OCI-LY7 (cell line): ENCODE results near the gene ZYG11B. TPM values are rescaled to one million over a fixed set of nuclear protein-coding genes. Genes with fewer than 3 reads are reported as not detected.
"Not testable (repeated sequence)": the region's sequence is repeated elsewhere in the genome, so short reads cannot be mapped to it uniquely, and the experiment has no call there.

Experiments
- BruUV-seq: library from RNA; stranded (reverse); fragments of 400-500 nt; replicated peaks from 2 replicates; lab custom pipeline; 2021; lab: Mats Ljungman, UMichigan
- CTCF ChIA-PET: fragments of 300-600 bp; sonication (Branson Sonifier 250); formaldehyde crosslinking; loops from one replicate; lab custom pipeline; 2022; ENCODE audit warnings: antibody characterized with exemption; ENCODE audit not compliant: unreplicated experiment; lab: Charles Lee
- POLR2A ChIA-PET: fragments of 300-600 bp; sonication (Branson Sonifier 250); formaldehyde crosslinking; loops from one replicate; lab custom pipeline; 2022; ENCODE audit warnings: antibody characterized with exemption; lab: Charles Lee
- DNase-seq: peaks from one replicate; pipeline ENCODE4 v3.0.0-alpha.2; 2015; ENCODE audit warnings: low spot score
- H2AFZ ChIP-seq: fragments of 200-600 bp; sonication (generic), shearing (Covaris generic); 2 replicates; pipeline ENCODE4 v1.6.1; 2014; ENCODE audit warnings: mild to moderate bottlenecking, antibody characterized with exemption, low read length, moderate library complexity
- H3K27ac ChIP-seq: fragments of 200-600 bp; sonication (generic); 2 replicates; pipeline ENCODE4 v1.5.1; 2014; ENCODE audit warnings: mixed run types, low read depth, mild to moderate bottlenecking, moderate library complexity, low read length, inconsistent platforms; ENCODE audit not compliant: poor library complexity, severe bottlenecking
- H3K36me3 ChIP-seq: fragments of 200-600 bp; sonication (generic); 2 replicates; pipeline ENCODE4 v1.6.1; 2014; ENCODE audit warnings: mild to moderate bottlenecking, antibody characterized with exemption, low read length, moderate library complexity, mixed read lengths; ENCODE audit not compliant: insufficient read depth
- H3K4me1 ChIP-seq: fragments of 200-600 bp; sonication (generic); 2 replicates; pipeline ENCODE4 v1.5.1; 2014; ENCODE audit warnings: mild to moderate bottlenecking, low read length; ENCODE audit not compliant: insufficient read depth, poor library complexity, severe bottlenecking
- H3K4me2 ChIP-seq: fragments of 200-600 bp; sonication (generic); 2 replicates; pipeline ENCODE4 v1.6.1; 2014; ENCODE audit warnings: mild to moderate bottlenecking, low read length
- H3K4me3 ChIP-seq: fragments of 200-600 bp; sonication (generic); 2 replicates; pipeline ENCODE4 v1.5.1; 2014; ENCODE audit warnings: mild to moderate bottlenecking, low read depth, low read length; ENCODE audit not compliant: poor library complexity, severe bottlenecking
- H3K79me2 ChIP-seq: fragments of 200-600 bp; sonication (generic); 2 replicates; pipeline ENCODE4 v1.6.1; 2016; ENCODE audit warnings: low read depth, mild to moderate bottlenecking, low read length, moderate library complexity, mixed read lengths; ENCODE audit not compliant: insufficient read depth
- H3K9me2 ChIP-seq: fragments of 200-600 bp; sonication (generic); 2 replicates; pipeline ENCODE4 v1.6.1; 2016; ENCODE audit warnings: mild to moderate bottlenecking, low read length, mixed read lengths; ENCODE audit not compliant: insufficient read depth
- H3K9me3 ChIP-seq: fragments of 200-600 bp; sonication (generic); 2 replicates; pipeline ENCODE4 v1.6.1; 2014; ENCODE audit warnings: mild to moderate bottlenecking, mixed run types, low read length, mixed read lengths
- H4K20me1 ChIP-seq: fragments of 200-600 bp; sonication (generic); 2 replicates; pipeline ENCODE4 v1.6.1; 2014; ENCODE audit warnings: mild to moderate bottlenecking, antibody characterized with exemption, low read length, moderate library complexity, mixed read lengths; ENCODE audit not compliant: insufficient read depth
- CTCF ChIP-seq: fragments of 200-600 bp; sonication (generic); conservative IDR thresholded peaks from 2 replicates; pipeline ENCODE4 v1.5.1; 2014; ENCODE audit warnings: mild to moderate bottlenecking, antibody characterized with exemption, low read length, moderate library complexity, mixed read lengths
- EZH2phosphoT487 ChIP-seq: fragments of 200-600 bp; sonication (generic); IDR thresholded peaks from 2 replicates; pipeline ENCODE4 v1.6.1; 2018; ENCODE audit warnings: low read depth, borderline replicate concordance, mild to moderate bottlenecking, mixed run types, antibody characterized with exemption, low read length, moderate library complexity, mixed read lengths
- intact Hi-C: fragments of 100-400 bp; cut with micrococcal nuclease; formaldehyde crosslinking; loops from one replicate; pipeline ENCODE4 v1.10.0; 2022; ENCODE audit not compliant: unreplicated experiment
- total RNA-seq, 2 experiments: library from RNA; depleted of rRNA in 1 of 2; stranded (reverse); fragments of >200 nt in 1 of 2; shearing (Covaris generic) in 1 of 2; gene quantifications; 2 replicates each; pipeline ENCODE4 v1.2.3, GENCODE V29; 2014 to 2022

The ZYG11B gene
- total RNA-seq, 2 experiments from 2014 or later = 11.2 to 15.9 TPM

DNA sequence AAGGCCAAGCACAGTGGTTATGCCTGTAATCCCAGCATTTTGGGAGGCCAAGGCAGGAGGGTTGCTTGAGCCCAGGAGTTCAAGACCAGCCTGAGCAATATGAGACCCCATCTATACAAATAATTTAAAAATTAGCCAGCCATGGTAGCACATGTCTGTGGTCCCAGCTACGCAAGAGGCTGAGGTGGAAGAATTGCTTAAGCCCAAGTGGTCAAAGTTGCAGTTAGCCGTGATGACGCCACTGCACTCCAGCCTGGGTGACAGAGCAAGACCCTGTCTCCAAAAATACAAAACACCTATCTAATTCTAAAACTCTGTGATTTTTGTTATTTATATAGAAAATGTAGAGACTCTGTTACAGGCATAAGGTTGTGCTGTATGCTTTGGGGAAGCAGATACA lies 72.1 kb downstream of the ZYG11B start:
- no peaks in the 10 kb centered on the region for H3K4me1 ChIP-seq
- TF ChIP-seq CTCF = no peak
- TF ChIP-seq EZH2phosphoT487 = no peak
- no peak overlapping the region for H3K4me3 ChIP-seq
- intact Hi-C loops = no loop called here
- CTCF ChIA-PET = no interaction called here
- peaks cover 7% of the 10 kb centered on the region; the same call in 1 of the 2 replicates for H3K36me3 ChIP-seq
- H3K9me2 ChIP-seq = no peaks in the 10 kb centered on the region
- H3K9me3 ChIP-seq = no peaks in the 10 kb centered on the region
- no peak for DNase-seq
- H3K27ac ChIP-seq = no peak overlapping the region
- no peak overlapping the region for H3K4me2 ChIP-seq
- H3K79me2 ChIP-seq = no peaks in the 10 kb centered on the region
- BruUV-seq = no TSS peak
- POLR2A ChIA-PET = interaction anchor here (0.6 kb wide), 1 partner anchor 20 kb away, joined by 4 read pairs; no protein-coding TSS in a partner anchor
- no peaks in the 10 kb centered on the region for H4K20me1 ChIP-seq
- no peak overlapping the region for H2AFZ ChIP-seq

DNA sequence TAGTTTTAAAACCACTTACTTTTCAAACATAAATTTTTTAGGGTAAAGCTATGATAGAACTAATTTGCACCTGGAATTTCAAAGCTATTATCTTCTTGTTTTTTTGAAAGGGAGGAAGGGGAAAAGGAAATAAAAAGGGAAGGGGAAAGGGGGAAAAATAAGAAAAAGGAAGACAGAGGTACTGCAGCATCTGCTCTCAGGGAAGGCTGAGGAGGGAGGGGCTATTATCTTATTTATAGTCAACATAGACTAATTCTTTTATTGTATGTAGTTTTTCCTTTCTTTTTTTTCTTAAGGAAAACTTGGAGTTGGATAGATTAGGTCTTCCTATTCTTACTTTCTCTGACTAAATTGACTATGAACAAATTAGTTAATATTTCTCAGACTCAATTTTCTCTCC lies 74.8 kb downstream of the ZYG11B start:
- peaks cover 13% of the 10 kb centered on the region; the same call in 1 of the 2 replicates for H3K36me3 ChIP-seq
- H3K9me2 ChIP-seq = no peaks in the 10 kb centered on the region
- TF ChIP-seq CTCF (no peak), EZH2phosphoT487 (no peak)
- no peaks in the 10 kb centered on the region for H3K4me1 ChIP-seq
- no peak overlapping the region for H3K4me2 ChIP-seq
- ChIA-PET CTCF (no interaction called here), POLR2A (interaction anchor here (0.6 to 1.5 kb wide), 6 partner anchors 11 to 463 kb away, joined by 3 to 6 read pairs (median 5); no protein-coding TSS in a partner anchor)
- H3K27ac ChIP-seq = no peak overlapping the region
- no TSS peak for BruUV-seq
- no peaks in the 10 kb centered on the region for H3K79me2 ChIP-seq
- no peaks in the 10 kb centered on the region for H3K9me3 ChIP-seq
- no peak for DNase-seq
- intact Hi-C loops = no loop called here
- H4K20me1 ChIP-seq = no peaks in the 10 kb centered on the region
- no peak overlapping the region for H2AFZ ChIP-seq
- H3K4me3 ChIP-seq = no peak overlapping the region

GRCh38 chr1:52804083-52804482 lies 77.8 kb downstream of the ZYG11B start:
- POLR2A ChIA-PET = interaction anchor here (0.6 kb wide), 1 partner anchor 47 kb away, joined by 4 read pairs; no protein-coding TSS in a partner anchor
- H3K4me3 ChIP-seq, intact Hi-C loops, DNase-seq, H3K9me2 ChIP-seq, CTCF ChIA-PET, H4K20me1 ChIP-seq, H3K4me2 ChIP-seq, H3K36me3 ChIP-seq, H3K27ac ChIP-seq, BruUV-seq, H3K4me1 ChIP-seq, H3K79me2 ChIP-seq, H2AFZ ChIP-seq, H3K9me3 ChIP-seq: not testable (repeated sequence)
